Body of pancreas (tissue), 4 donors: ENCODE measurements around the gene KCNN3. TPM values are rescaled to one million over a fixed set of nuclear protein-coding genes. Genes with fewer than 3 reads are reported as not detected.

Source experiments
- ATAC-seq: fragments of 150-250 bp; one replicate; pipeline ENCODE4 v1.9.1; 2016
- DNase-seq, 4 donors: peaks; one replicate each; pipeline ENCODE4 v3.0.0-alpha.2; 2019
- H3K27ac ChIP-seq, 4 donors: fragments of 200-600 bp; sonication (generic); 1 replicate in 3 of 4; 2 replicates in 1 of 4; pipeline versions ENCODE4 v1.5.1 to v1.6.1; 2016 to 2019; ENCODE audit warnings: mild to moderate bottlenecking in 1 of 4, mixed read lengths in 1 of 4, moderate library complexity in 1 of 4
- H3K27me3 ChIP-seq, 2 donors: fragments of 200-600 bp; sonication (generic); one replicate each; pipeline ENCODE4 v1.6.0; 2016; ENCODE audit warnings: mild to moderate bottlenecking in 1 of 2
- H3K36me3 ChIP-seq, 2 donors: fragments of 200-600 bp; sonication (generic); replicated peaks in 1 of 2; 2 replicates each; pipeline ENCODE4 v1.5.1; 2016; ENCODE audit warnings: low read depth in 2 of 2; ENCODE audit not compliant: insufficient read depth in 1 of 2
- H3K4me1 ChIP-seq: fragments of 200-600 bp; sonication (generic); one replicate; pipeline ENCODE4 v1.6.0; 2016
- H3K4me3 ChIP-seq, 2 donors: fragments of 200-600 bp; sonication (generic); 1 replicate in 1 of 2; 2 replicates in 1 of 2; pipeline ENCODE4 v1.5.1; 2016 to 2019
- H3K9me3 ChIP-seq, 3 donors: fragments of 200-600 bp; sonication (generic); 1 replicate in 2 of 3; 2 replicates in 1 of 3; pipeline ENCODE4 v1.5.1; 2016
- POLR2A ChIP-seq, 3 donors: fragments of 450-650 bp; IDR thresholded peaks; one replicate each; pipeline ENCODE4 v1.6.1; 2016; ENCODE audit warnings: antibody characterized with exemption in 3 of 3, mild to moderate bottlenecking in 2 of 3
- WGBS, 2 donors: methylation state at CpG; one replicate each; pipeline ENCODE4 v1.1.5; 2017; 5-methylcytosine and 5-hydroxymethylcytosine counted together
- intact Hi-C: fragments of 100-400 bp; cut with DNase I; formaldehyde crosslinking; loops from one replicate; pipeline ENCODE4 v1.15.1; 2023
- total RNA-seq, 2 donors: library from RNA; depleted of rRNA; stranded (reverse); fragments of >200 nt; gene quantifications; one replicate each; pipeline ENCODE4 v1.1.0, GENCODE V29; 2016
- TF ChIP-seq, protein P1 (sequence below), 7 experiments: fragments of 450-650 bp in 4 of 7; fragments of 200-600 bp in 3 of 7; sonication (generic) in 3 of 7; IDR thresholded peaks; one replicate each; pipeline ENCODE4 v1.5.1; 2016 to 2019; ENCODE audit warnings: antibody characterized with exemption in 7 of 7

Gene KCNN3
- total RNA-seq, 2 donors from 2014 or later, result 0.33 to 1.6 TPM

DNA sequence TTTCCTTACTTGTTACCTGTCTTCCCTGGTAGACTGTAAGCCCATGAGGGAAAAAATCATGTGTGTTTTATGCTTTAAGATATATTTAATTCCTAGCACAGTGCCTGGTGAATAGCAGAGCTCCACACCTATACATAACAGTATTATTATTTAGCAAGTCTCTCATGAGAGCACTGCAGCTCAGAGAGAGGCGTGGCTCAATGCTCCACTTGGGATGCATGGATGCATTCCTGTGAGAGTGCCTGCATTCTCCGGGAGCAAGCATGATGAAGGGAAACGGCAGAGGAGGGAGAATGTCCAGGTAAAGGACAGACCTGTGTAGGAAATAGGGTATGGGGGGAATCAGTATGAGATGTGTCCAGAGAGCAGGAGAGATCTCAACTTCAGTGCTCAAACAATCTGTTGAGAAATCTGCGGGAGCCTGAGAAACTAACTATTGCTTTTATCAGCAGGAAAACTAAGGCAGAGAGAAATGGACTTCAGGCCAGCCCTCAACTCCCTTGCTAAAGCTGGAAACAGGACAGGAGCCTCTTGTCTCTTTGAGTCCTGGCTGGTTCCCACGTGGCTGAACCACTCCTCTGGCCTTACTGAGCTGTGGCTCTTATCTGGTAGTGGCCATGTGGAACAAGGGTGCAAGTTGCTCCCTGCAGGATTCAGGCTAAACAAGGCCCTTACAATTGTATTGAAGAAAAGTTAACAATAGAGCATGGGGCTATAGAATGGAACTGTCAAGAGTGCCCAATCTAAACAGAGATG is 113.1 kb downstream of the KCNN3 start:
- Histone ChIP-seq H3K27ac (no peak overlapping the region), H3K27me3 (no peaks in the 10 kb centered on the region), H3K36me3 (no peaks in the 10 kb centered on the region), H3K9me3 (no peaks in the 10 kb centered on the region), H3K4me1 (peaks cover 10% of the 10 kb centered on the region), H3K4me3 (no peak overlapping the region)
- ATAC-seq (no peak), DNase-seq (no peak)
- intact Hi-C loops, result no loop called here
- WGBS, 2 donors, result 62 to 72% methylated on average over 5 of the region's 5 CpGs
- TF ChIP-seq, protein P1, sequence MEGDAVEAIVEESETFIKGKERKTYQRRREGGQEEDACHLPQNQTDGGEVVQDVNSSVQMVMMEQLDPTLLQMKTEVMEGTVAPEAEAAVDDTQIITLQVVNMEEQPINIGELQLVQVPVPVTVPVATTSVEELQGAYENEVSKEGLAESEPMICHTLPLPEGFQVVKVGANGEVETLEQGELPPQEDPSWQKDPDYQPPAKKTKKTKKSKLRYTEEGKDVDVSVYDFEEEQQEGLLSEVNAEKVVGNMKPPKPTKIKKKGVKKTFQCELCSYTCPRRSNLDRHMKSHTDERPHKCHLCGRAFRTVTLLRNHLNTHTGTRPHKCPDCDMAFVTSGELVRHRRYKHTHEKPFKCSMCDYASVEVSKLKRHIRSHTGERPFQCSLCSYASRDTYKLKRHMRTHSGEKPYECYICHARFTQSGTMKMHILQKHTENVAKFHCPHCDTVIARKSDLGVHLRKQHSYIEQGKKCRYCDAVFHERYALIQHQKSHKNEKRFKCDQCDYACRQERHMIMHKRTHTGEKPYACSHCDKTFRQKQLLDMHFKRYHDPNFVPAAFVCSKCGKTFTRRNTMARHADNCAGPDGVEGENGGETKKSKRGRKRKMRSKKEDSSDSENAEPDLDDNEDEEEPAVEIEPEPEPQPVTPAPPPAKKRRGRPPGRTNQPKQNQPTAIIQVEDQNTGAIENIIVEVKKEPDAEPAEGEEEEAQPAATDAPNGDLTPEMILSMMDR (IDR thresholded peaks at IDR 0.05), result no peak
- no peak for TF ChIP-seq POLR2A (IDR thresholded peaks at IDR 0.05)

DNA sequence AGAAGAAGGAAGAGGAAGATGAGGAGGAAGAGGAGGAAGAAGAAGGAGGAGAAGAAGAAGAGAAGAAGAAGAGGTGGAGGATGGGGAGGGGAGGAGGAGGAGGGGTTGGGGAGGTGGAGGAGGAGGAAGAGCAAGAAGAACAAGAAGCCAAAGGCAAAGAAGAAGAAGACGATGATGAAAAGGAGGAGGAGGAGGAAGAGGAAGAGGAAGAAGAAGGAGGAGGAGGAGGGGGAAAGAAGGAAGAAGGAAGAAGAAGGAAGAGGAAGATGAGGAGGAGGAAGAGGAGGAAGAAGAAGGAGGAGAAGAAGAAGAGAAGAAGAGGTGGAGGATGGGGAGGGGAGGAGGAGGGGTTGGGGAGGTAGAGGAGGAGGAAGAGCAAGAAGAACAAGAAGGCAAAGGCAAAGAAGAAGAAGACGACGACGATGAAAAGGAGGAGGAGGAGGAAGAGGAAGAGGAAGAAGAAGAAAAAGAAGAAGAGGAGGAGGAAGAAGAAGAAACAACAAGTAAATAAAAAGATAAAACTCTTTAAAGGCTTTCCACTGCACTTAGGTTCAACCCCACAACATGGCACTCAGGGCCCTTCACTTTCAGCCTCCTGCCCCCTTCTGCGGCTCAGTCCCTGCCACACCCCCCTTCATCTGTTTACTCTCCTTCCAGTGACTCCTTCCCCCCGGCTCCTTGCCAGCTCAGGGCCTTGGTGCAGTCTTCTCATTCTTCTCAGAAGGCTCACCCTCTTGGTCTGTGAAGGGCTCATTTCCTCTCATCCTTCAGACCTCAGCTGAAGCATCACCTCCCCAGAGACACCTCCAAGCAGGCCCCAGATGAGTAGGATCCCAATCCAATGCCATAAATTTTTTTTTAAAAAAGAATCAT is 114.0 kb downstream of the KCNN3 start:
- ATAC-seq, result no peak
- peak in 2 of 4 donors; percentile 23 to 47 for DNase-seq
- TF ChIP-seq POLR2A (IDR thresholded peaks at IDR 0.05), result no peak
- TF ChIP-seq, protein P1 (IDR thresholded peaks at IDR 0.05), result no peak
- WGBS, 2 donors, result 47 to 50% methylated on average over 6 of the region's 6 CpGs
- Histone ChIP-seq H3K36me3 (no peaks in the 10 kb centered on the region), H3K27me3 (no peaks in the 10 kb centered on the region), H3K4me3 (no peak overlapping the region), H3K9me3 (no peaks in the 10 kb centered on the region), H3K4me1 (peaks cover 10% of the 10 kb centered on the region), H3K27ac (no peak overlapping the region)
- intact Hi-C loops, result no loop called here

DNA sequence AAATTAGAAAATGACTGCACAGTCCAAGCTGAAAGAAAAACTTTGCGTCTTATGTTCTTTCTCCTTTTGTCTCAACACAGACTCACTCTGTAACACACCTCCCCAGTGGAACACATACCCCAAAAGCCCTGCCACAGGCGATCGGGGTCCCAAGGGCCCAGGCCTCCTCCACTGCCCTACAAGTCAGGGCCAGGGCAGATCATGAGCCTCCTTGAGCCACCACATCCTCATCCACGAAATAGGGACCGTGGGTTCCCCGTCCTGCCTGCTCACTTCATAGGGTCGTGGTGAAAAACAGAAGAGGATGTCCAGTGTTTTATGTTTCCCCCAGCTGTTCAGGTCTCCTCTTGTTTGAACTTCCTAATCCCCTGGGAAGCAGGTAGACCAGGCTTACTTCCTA is 116.7 kb downstream of the KCNN3 start:
- TF ChIP-seq POLR2A (IDR thresholded peaks at IDR 0.05), result no peak
- TF ChIP-seq, protein P1 (IDR thresholded peaks at IDR 0.05), result no peak
- DNase-seq, result no peak
- H3K4me3 ChIP-seq, result no peak overlapping the region
- 63 to 71% methylated on average over 7 of the region's 7 CpGs for WGBS, 2 donors
- H3K9me3 ChIP-seq, result no peaks in the 10 kb centered on the region
- no peaks in the 10 kb centered on the region for H3K36me3 ChIP-seq
- no peaks in the 10 kb centered on the region for H3K4me1 ChIP-seq
- no peaks in the 10 kb centered on the region for H3K27me3 ChIP-seq
- no peak overlapping the region for H3K27ac ChIP-seq
- intact Hi-C loops, result no loop called here
- no peak for ATAC-seq

DNA sequence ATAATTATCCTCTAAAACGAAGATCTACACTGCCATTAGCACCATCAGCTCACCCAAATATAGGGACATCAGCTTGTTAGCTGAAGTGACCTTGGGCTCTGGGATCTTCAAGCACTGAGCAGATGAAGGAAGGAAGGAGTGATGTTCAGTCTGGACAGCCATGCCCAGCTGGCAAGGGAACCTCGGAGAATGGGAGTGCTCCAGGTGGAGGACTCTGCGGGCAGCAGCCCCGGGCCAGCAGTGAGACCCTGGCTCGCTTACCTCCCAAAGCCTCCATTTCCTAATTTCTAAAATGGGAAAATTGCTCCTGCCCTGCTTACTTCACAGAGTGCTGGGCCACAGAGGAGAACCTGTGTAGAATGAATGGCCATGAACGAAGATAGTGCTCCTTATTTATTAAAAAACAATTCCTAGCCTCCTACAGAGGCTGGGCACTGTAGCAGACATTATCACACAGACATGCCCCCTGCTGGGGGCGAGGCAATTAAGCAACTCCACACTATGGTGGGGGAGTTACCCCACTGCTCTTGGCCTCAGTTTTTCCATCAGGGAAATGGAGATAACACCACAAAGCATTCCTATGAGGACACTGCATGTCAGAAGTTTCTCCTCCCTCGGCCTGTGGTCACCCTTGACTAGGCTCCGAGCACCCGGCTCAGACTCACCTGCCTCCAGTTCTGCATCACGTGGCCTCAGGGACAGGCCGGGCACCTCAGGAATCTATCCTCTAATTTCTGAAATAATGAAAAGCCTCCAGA is 117.6 kb downstream of the KCNN3 start:
- no peaks in the 10 kb centered on the region for H3K27me3 ChIP-seq
- H3K9me3 ChIP-seq, result no peaks in the 10 kb centered on the region
- no peak overlapping the region for H3K27ac ChIP-seq
- no peak overlapping the region for H3K4me3 ChIP-seq
- whole genome bisulfite sequencing, 2 donors, result 65 to 67% methylated on average over 12 of the region's 12 CpGs
- DNase-seq, result no peak
- ATAC-seq, result no peak
- H3K4me1 ChIP-seq, result no peaks in the 10 kb centered on the region
- H3K36me3 ChIP-seq, result no peaks in the 10 kb centered on the region
- intact Hi-C loops, result no loop called here
- TF ChIP-seq, protein P1 (IDR thresholded peaks at IDR 0.05), result no peak
- no peak for TF ChIP-seq POLR2A (IDR thresholded peaks at IDR 0.05)
